ENCODE results near the gene ZEB2.

DNA sequence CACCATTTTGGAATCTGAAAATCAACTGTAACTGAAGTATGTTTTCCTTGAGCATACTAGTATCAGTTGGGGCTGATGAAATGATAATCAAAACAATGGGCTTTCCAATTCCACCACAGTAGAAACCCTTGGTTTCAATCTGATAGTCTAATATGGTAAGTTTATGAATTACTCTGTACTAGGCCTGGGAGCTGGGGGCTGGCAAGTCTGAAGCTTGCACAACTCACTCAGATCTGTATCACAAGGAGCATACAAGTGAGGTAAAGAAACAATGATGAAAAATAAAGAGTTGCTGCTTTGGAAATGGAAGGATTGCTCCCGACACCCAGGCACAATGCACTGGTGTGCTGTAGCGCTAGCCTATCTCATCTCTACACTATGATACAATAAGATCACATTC lies 19.4 kb downstream of the ZEB2 start:
- TF ChIP-seq, protein P1, sequence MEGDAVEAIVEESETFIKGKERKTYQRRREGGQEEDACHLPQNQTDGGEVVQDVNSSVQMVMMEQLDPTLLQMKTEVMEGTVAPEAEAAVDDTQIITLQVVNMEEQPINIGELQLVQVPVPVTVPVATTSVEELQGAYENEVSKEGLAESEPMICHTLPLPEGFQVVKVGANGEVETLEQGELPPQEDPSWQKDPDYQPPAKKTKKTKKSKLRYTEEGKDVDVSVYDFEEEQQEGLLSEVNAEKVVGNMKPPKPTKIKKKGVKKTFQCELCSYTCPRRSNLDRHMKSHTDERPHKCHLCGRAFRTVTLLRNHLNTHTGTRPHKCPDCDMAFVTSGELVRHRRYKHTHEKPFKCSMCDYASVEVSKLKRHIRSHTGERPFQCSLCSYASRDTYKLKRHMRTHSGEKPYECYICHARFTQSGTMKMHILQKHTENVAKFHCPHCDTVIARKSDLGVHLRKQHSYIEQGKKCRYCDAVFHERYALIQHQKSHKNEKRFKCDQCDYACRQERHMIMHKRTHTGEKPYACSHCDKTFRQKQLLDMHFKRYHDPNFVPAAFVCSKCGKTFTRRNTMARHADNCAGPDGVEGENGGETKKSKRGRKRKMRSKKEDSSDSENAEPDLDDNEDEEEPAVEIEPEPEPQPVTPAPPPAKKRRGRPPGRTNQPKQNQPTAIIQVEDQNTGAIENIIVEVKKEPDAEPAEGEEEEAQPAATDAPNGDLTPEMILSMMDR (IDR thresholded peaks at IDR 0.05) = no peak
- no peak for TF ChIP-seq POLR2A (IDR thresholded peaks at IDR 0.05)
